GM19239 (cell line): Measurements from ENCODE around the gene LYZL4.

Experiments
- DNase-seq: peaks from one replicate; pipeline ENCODE4 v3.0.0; 2011; ENCODE audit warnings: low spot score; ENCODE audit not compliant: insufficient read length
- FAIRE-seq: peaks from 2 replicates; lab custom pipeline; 2011; peaks lifted over from hg19 to GRCh38; lab: Jason Lieb, UNC

LYZL4 gene

GRCh38 chr3:42381551-42382082 is 28.8 kb downstream of the LYZL4 start:
- DNase-seq = no peak
- no peak for FAIRE-seq

- no peak for FAIRE-seq
- DNase-seq = no peak
These were observed 32.7 kb downstream of the LYZL4 start for GRCh38 chr3:42377681-42378080.

- no peak for DNase-seq
- FAIRE-seq = no peak
These were observed 34.0 kb downstream of the LYZL4 start for GRCh38 chr3:42376344-42376798.

- FAIRE-seq = no peak
- no peak for DNase-seq
These were observed 35.1 kb downstream of the LYZL4 start for GRCh38 chr3:42375121-42375800.

- DNase-seq (no peak), FAIRE-seq (no peak)
These were observed 38.6 kb downstream of the LYZL4 start for GRCh38 chr3:42371776-42372175.

- FAIRE-seq (no peak), DNase-seq (no peak)
These were observed 40.6 kb downstream of the LYZL4 start for GRCh38 chr3:42369832-42370231.

- FAIRE-seq = no peak
- DNase-seq = no peak
These were observed 41.1 kb downstream of the LYZL4 start for GRCh38 chr3:42369304-42369703.

GRCh38 chr3:42368861-42369260 is 41.5 kb downstream of the LYZL4 start:
- DNase-seq (no peak), FAIRE-seq (no peak)

- FAIRE-seq (no peak), DNase-seq (no peak)
These were observed 42.5 kb downstream of the LYZL4 start for GRCh38 chr3:42367903-42368302.

- FAIRE-seq (no peak), DNase-seq (no peak)
These were observed 43.9 kb downstream of the LYZL4 start for GRCh38 chr3:42366550-42366949.

GRCh38 chr3:42357335-42357734 is 53.1 kb downstream of the LYZL4 start:
- DNase-seq (no peak), FAIRE-seq (no peak)

- FAIRE-seq = no peak
- no peak for DNase-seq
These were observed 54.8 kb downstream of the LYZL4 start for GRCh38 chr3:42355612-42356011.

GRCh38 chr3:42353631-42354030 is 56.8 kb downstream of the LYZL4 start:
- FAIRE-seq = no peak
- DNase-seq = no peak

- FAIRE-seq (no peak), DNase-seq (no peak)
These were observed 59.2 kb downstream of the LYZL4 start for GRCh38 chr3:42351207-42351606.

- DNase-seq = no peak
- no peak for FAIRE-seq
These were observed 60.4 kb downstream of the LYZL4 start for GRCh38 chr3:42349765-42350594.

GRCh38 chr3:42347928-42348327 is 62.5 kb downstream of the LYZL4 start:
- no peak for DNase-seq
- FAIRE-seq = no peak
